Lower lobe of right lung (tissue), 2 donors: Measurements from ENCODE around the gene NAPA. TPM values are rescaled to one million over a fixed set of nuclear protein-coding genes. Genes with fewer than 3 reads are reported as not detected.

ENCODE experiments used
- ATAC-seq, 2 donors: fragments of 200-7000 bp; cut with Tn5 transposase; one replicate each; pipeline ENCODE4 v1.9.1; 2020 to 2022; ENCODE audit warnings: mild to moderate bottlenecking in 2 of 2, moderate library complexity in 2 of 2
- DNase-seq: peaks from one replicate; pipeline ENCODE4 v3.0.0-alpha.2; 2020
- H3K27ac ChIP-seq: fragments of 200-600 bp; one replicate; pipeline ENCODE4 v1.8.0; 2022
- H3K27me3 ChIP-seq: fragments of 200-600 bp; one replicate; pipeline ENCODE4 v1.8.0; 2022; ENCODE audit warnings: low read depth
- H3K36me3 ChIP-seq: fragments of 200-600 bp; one replicate; pipeline ENCODE4 v1.8.0; 2022; ENCODE audit warnings: mild to moderate bottlenecking
- H3K4me1 ChIP-seq: fragments of 200-600 bp; one replicate; pipeline ENCODE4 v1.8.0; 2022
- H3K4me3 ChIP-seq: fragments of 200-600 bp; one replicate; pipeline ENCODE4 v1.8.0; 2022; ENCODE audit warnings: mild to moderate bottlenecking
- H3K9me3 ChIP-seq: fragments of 200-600 bp; one replicate; pipeline ENCODE4 v1.8.0; 2022
- CTCF ChIP-seq: fragments of 200-600 bp; IDR thresholded peaks from one replicate; pipeline ENCODE4 v1.8.0; 2022; ENCODE audit warnings: antibody characterized with exemption, mild to moderate bottlenecking
- intact Hi-C: fragments of 100-400 bp; cut with DNase I; formaldehyde crosslinking; loops from one replicate; pipeline ENCODE4 v1.11.0; 2022
- total RNA-seq: library from RNA; stranded (reverse); fragmentation: NEBNext Ultra II Directional; extraction: Animal tissue kit (Norgen Biotek cat#: 25700); gene quantifications from one replicate; pipeline ENCODE4 v1.2.1, GENCODE V29; 2021
- donor health status: DM: no; HTN: yes; CAD: no; lungs with severe emphysema.

NAPA gene
- total RNA-seq, 1 donor from 2014 or later: 115 TPM

DNA sequence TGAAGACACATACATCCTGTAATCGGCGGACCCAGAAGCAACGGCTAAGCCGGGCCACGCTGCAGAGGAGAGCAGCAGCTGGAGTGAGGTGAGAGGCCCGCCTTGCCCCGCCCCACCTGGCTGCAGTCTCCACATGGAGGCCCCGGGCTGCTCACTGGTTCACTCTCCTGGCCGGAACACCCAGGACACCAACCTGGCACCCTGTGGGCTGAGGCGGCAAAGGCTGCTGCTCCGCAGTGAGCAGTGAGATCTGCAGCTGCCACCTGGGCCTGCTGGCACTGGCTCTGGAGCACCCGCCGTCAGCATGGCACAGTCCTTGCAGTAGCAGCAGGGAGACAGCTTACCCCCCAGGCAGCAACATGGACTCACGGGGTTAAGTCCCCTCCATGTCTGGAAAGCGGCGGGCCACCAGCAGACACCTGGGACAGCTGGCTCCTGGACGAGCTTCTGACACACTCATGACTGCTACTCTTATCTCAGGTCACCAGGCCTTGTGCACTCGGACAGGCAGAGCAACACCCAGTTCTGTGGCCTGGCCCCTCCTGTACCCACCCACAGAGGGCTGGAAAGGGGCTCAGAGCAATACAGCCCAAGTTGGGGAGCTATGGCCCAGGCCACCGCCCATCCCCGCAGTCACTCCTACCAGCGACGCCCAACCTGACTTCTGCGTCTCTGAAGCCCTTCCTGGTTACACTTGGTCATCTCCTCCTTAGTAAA is 17.7 kb downstream of the NAPA start:
- no peaks in the 10 kb centered on the region for H3K4me1 ChIP-seq
- DNase-seq (no peak), ATAC-seq (no peak)
- H3K27me3 ChIP-seq: no peaks in the 10 kb centered on the region
- H3K9me3 ChIP-seq: no peaks in the 10 kb centered on the region
- TF ChIP-seq CTCF: no peak
- intact Hi-C loops: no loop called here
- no peak overlapping the region for H3K4me3 ChIP-seq
- no peak overlapping the region for H3K27ac ChIP-seq
- peaks cover 97% of the 10 kb centered on the region for H3K36me3 ChIP-seq

- no peaks in the 10 kb centered on the region for H3K27me3 ChIP-seq
- H3K27ac ChIP-seq: no peak overlapping the region
- H3K9me3 ChIP-seq: no peaks in the 10 kb centered on the region
- H3K4me1 ChIP-seq: no peaks in the 10 kb centered on the region
- no peak for ATAC-seq
- H3K36me3 ChIP-seq: peaks cover 97% of the 10 kb centered on the region
- no peak overlapping the region for H3K4me3 ChIP-seq
- TF ChIP-seq CTCF: no peak
- no peak for DNase-seq
- intact Hi-C loops: no loop called here
Measured at GRCh38 chr19:47495478-47496372, 19.1 kb downstream of the NAPA start.

DNA sequence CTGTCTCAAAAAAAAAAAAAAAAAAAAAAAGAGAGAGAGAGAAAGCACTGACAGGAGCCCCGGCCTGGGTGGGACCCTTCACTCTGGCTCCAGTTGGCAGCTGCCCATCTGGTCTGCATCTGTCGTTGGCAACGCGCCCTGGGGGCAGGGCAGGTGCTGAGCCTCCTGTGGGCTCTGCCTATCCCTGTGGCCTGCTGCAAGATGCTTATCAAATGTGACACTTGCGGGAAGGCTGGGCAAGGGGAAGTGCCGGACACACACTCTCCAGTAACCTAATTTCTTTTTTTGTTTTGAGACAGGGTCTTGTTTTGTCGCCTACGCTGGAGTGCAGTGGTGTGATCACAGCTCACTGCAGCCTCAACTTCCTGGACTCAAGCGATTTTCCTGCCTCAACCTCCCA is 20.1 kb downstream of the NAPA start:
- no peak for DNase-seq
- no peaks in the 10 kb centered on the region for H3K27me3 ChIP-seq
- no peak overlapping the region for H3K4me3 ChIP-seq
- intact Hi-C loops: no loop called here
- H3K36me3 ChIP-seq: peaks cover 91% of the 10 kb centered on the region
- no peaks in the 10 kb centered on the region for H3K9me3 ChIP-seq
- no peak for TF ChIP-seq CTCF
- H3K4me1 ChIP-seq: no peaks in the 10 kb centered on the region
- ATAC-seq: no peak
- no peak overlapping the region for H3K27ac ChIP-seq

- H3K27me3 ChIP-seq: no peaks in the 10 kb centered on the region
- no peaks in the 10 kb centered on the region for H3K4me1 ChIP-seq
- H3K4me3 ChIP-seq: no peak overlapping the region
- intact Hi-C loops: no loop called here
- H3K36me3 ChIP-seq: peaks cover 91% of the 10 kb centered on the region
- TF ChIP-seq CTCF: no peak
- DNase-seq (no peak), ATAC-seq (no peak)
- H3K9me3 ChIP-seq: no peaks in the 10 kb centered on the region
- no peak overlapping the region for H3K27ac ChIP-seq
Measured at GRCh38 chr19:47494211-47494547, 20.7 kb downstream of the NAPA start.

GRCh38 chr19:47493378-47494210 is 21.3 kb downstream of the NAPA start:
- Histone ChIP-seq H3K4me1 (no peaks in the 10 kb centered on the region), H3K27me3 (no peaks in the 10 kb centered on the region), H3K9me3 (no peaks in the 10 kb centered on the region), H3K27ac (no peak overlapping the region), H3K4me3 (no peak overlapping the region), H3K36me3 (peaks cover 89% of the 10 kb centered on the region)
- no peak for DNase-seq
- no peak for ATAC-seq
- no peak for TF ChIP-seq CTCF
- intact Hi-C loops: no loop called here
